Spleen (tissue), 7 donors: ENCODE measurements around the gene ANKRD66.

ENCODE experiments used
- POLR2A ChIP-seq, 3 donors: fragments of 450-650 bp; IDR thresholded peaks; one replicate each; pipeline ENCODE4 v1.5.1; 2017; ENCODE audit warnings: antibody characterized with exemption in 3 of 3, mild to moderate bottlenecking in 1 of 3
- TF ChIP-seq, protein P1 (sequence below), 11 experiments: fragments of 200-600 bp in 7 of 11; fragments of 450-650 bp in 4 of 11; sonication (generic) in 4 of 11; IDR thresholded peaks in 8 of 11; conservative IDR thresholded peaks in 3 of 11; 1 replicate in 7 of 11; 2 replicates in 4 of 11; pipeline versions ENCODE4 v1.4.0 to v1.8.0; 2016 to 2021; ENCODE audit warnings: antibody characterized with exemption in 11 of 11, inconsistent platforms in 4 of 11, mild to moderate bottlenecking in 1 of 11
- donor health status: DM: no; HTN: no; CAD: no; lungs with moderate emphysema.
- donor health status: DM: no; HTN: no; CAD: no.
- donor health status: DM: no; HTN: no; CAD: no.

DNA sequence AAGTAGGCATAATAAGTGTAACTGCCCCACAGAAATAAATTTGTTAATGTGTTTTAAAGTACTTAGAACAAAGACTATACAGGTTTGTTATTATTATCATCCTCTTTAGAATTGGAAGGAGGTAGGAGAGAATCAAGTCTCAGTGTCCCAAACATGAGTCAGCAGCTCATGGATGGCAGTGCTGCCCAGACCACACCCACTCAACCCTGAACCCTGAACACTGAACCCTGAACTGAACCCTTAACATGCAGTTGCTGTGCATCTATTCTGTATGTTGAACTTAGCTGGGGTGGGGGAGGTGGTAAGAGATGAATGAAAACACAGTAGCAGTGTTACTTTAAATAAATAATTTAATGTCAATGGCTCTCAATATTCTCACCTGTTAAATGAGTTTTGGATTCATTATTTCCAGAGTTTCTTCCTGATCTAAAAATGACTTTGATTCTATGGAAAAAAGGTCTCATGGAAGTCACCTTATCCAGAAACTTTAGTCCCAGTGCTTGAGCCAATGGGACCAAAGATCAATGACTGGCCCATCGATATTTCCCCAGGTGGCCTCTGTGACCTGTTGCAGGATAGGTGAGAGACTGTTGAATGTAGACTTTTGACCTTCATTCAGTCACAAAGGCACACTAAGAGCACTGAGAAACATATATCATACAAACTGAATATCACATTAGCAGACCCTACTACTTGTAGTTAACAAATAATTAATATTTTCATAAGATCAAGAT is 3.1 kb upstream of the ANKRD66 start:
- no peak for TF ChIP-seq POLR2A (IDR thresholded peaks at IDR 0.05)
- TF ChIP-seq, protein P1, sequence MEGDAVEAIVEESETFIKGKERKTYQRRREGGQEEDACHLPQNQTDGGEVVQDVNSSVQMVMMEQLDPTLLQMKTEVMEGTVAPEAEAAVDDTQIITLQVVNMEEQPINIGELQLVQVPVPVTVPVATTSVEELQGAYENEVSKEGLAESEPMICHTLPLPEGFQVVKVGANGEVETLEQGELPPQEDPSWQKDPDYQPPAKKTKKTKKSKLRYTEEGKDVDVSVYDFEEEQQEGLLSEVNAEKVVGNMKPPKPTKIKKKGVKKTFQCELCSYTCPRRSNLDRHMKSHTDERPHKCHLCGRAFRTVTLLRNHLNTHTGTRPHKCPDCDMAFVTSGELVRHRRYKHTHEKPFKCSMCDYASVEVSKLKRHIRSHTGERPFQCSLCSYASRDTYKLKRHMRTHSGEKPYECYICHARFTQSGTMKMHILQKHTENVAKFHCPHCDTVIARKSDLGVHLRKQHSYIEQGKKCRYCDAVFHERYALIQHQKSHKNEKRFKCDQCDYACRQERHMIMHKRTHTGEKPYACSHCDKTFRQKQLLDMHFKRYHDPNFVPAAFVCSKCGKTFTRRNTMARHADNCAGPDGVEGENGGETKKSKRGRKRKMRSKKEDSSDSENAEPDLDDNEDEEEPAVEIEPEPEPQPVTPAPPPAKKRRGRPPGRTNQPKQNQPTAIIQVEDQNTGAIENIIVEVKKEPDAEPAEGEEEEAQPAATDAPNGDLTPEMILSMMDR (IDR thresholded peaks at IDR 0.05 in 8 of 11, conservative IDR thresholded peaks at IDR 0.05 in 3 of 11) = no peak
